GM12878 (cell line): Measurements from ENCODE around the gene CISTR. TPM values are rescaled to one million over a fixed set of nuclear protein-coding genes. Genes with fewer than 3 reads are reported as not detected.

Experiments
- ATAC-seq: fragments of 200-7000 bp; cut with Tn5 transposase; 3 replicates; pipeline ENCODE4 v1.9.1; 2020; ENCODE audit warnings: mild to moderate bottlenecking, moderate library complexity
- BruUV-seq: library from RNA; stranded (reverse); fragments of 400-500 nt; replicated peaks from 2 replicates; lab custom pipeline; 2021; lab: Mats Ljungman, UMichigan
- CTCF ChIA-PET: fragments of 300-600 bp; sonication (Branson Sonifier 250); formaldehyde crosslinking; extraction: SDS; loops from one replicate; lab custom pipeline; 2021; ENCODE audit warnings: inconsistent platforms; lab: Yijun Ruan, JAX
- POLR2A ChIA-PET: fragments of 350-600 bp; formaldehyde crosslinking; extraction: SDS; loops from one replicate; lab custom pipeline; 2021; ENCODE audit warnings: inconsistent platforms; lab: Charles Lee
- RAD21 ChIA-PET: fragments of 300-600 bp; sonication (Branson Sonifier 250); formaldehyde crosslinking; loops from one replicate; lab custom pipeline; 2023; ENCODE audit warnings: antibody characterized with exemption; ENCODE audit not compliant: unreplicated experiment; lab: Charles Lee
- SMC1A ChIA-PET: fragments of 300-600 bp; sonication (Branson Sonifier 250); formaldehyde crosslinking; loops from one replicate; lab custom pipeline; 2023; ENCODE audit not compliant: unreplicated experiment, uncharacterized antibody; lab: Charles Lee
- DNase-seq: peaks from one replicate; pipeline ENCODE4 v3.0.0-alpha.2; 2011; ENCODE audit warnings: low read depth, low spot score
- FAIRE-seq: peaks from 3 replicates; lab custom pipeline; 2011; peaks lifted over from hg19 to GRCh38; lab: Jason Lieb, UNC
- H2AFZ ChIP-seq: 2 replicates; pipeline ENCODE4 v1.6.0; 2011; ENCODE audit warnings: low read depth, low read length, control low read depth; ENCODE audit not compliant: control insufficient read depth
- H3K27ac ChIP-seq: 2 replicates; pipeline ENCODE4 v1.5.1; 2011; ENCODE audit warnings: control low read depth; ENCODE audit not compliant: control insufficient read depth, insufficient read depth
- H3K27me3 ChIP-seq, 2 experiments: replicated peaks in 1 of 2; 2 replicates each; pipeline versions ENCODE4 v1.6.0 to v1.6.1; 2011; ENCODE audit warnings: low read length in 1 of 2; ENCODE audit not compliant: control insufficient read depth in 2 of 2, insufficient read depth in 2 of 2
- H3K36me3 ChIP-seq, 2 experiments: 2 replicates each; pipeline ENCODE4 v1.5.1; 2011; ENCODE audit warnings: low read length in 1 of 2; ENCODE audit not compliant: control insufficient read depth in 2 of 2, insufficient read depth in 2 of 2
- H3K4me1 ChIP-seq: 2 replicates; pipeline ENCODE4 v1.6.1; 2011; ENCODE audit warnings: mild to moderate bottlenecking, low read length, moderate library complexity, mixed read lengths; ENCODE audit not compliant: control insufficient read depth, insufficient read depth
- H3K4me2 ChIP-seq: 2 replicates; pipeline ENCODE4 v1.6.0; 2011; ENCODE audit warnings: control low read depth; ENCODE audit not compliant: control insufficient read depth, insufficient read depth
- H3K4me3 ChIP-seq: fragments of 200-600 bp; sonication (generic); 2 replicates; pipeline ENCODE4 v1.5.1; 2016
- H3K79me2 ChIP-seq: 2 replicates; pipeline ENCODE4 v1.6.0; 2011; ENCODE audit warnings: low read length; ENCODE audit not compliant: control insufficient read depth, insufficient read depth
- H3K9ac ChIP-seq: 2 replicates; pipeline ENCODE4 v1.8.0; 2011; ENCODE audit warnings: low read length, control low read depth, mixed read lengths; ENCODE audit not compliant: control insufficient read depth, insufficient read depth
- H3K9me3 ChIP-seq: replicated peaks from 3 replicates; pipeline ENCODE4 v1.5.1; 2011; ENCODE audit warnings: mild to moderate bottlenecking, low read length; ENCODE audit not compliant: control insufficient read depth, insufficient read depth
- H4K20me1 ChIP-seq: 2 replicates; pipeline ENCODE4 v1.6.0; 2011; ENCODE audit not compliant: control insufficient read depth, insufficient read depth
- SUPT20H ChIP-seq: IDR thresholded peaks from 2 replicates; pipeline ENCODE4 v1.6.1; 2011; ENCODE audit warnings: low read depth, mild to moderate bottlenecking, low read length, moderate library complexity, borderline replicate concordance; ENCODE audit not compliant: control insufficient read depth
- WGBS: methylation state at CpG from one replicate; pipeline ENCODE4 v1.1.6; 2016; ENCODE audit warnings: low lambda C conversion rate; ENCODE audit not compliant: insufficient replicate concordance, insufficient coverage; ENCODE audit errors: missing lambda C conversion rate; 5-methylcytosine and 5-hydroxymethylcytosine counted together
- in situ Hi-C: fragments of 300-500 bp; cut with MboI; formaldehyde crosslinking; loops from 9 replicates; pipeline ENCODE4 v1.14.3; 2018; ENCODE audit warnings: mixed read lengths
- intact Hi-C: fragments of 100-400 bp; cut with micrococcal nuclease; formaldehyde crosslinking; loops from one replicate; pipeline ENCODE4 v1.14.2; 2022; ENCODE audit not compliant: unreplicated experiment
- polyA plus RNA-seq, 11 experiments: library from polyadenylated mRNA; depleted of rRNA in 4 of 11; unstranded in 6 of 11; stranded (reverse) in 5 of 11; fragments of >200 nt; fragmentation: Nextera tagmentation in 4 of 11; fragmentation: Illumina TruSeq in 1 of 11; extraction: Ambion mirVana in 4 of 11; extraction: Trizol in 1 of 11; gene quantifications; 1 replicate in 1 of 11; 2 replicates in 10 of 11; pipeline versions ENCODE4 v1.2.1 to v1.2.3, GENCODE V29; 2011 to 2016; ENCODE audit warnings: inconsistent platforms in 2 of 11, missing spikeins in 2 of 11, low read depth in 1 of 11
- total RNA-seq, 4 experiments: library from RNA; depleted of rRNA in 3 of 4; stranded (reverse); fragments of >200 nt in 3 of 4; fragmentation: Illumina TruSeq in 1 of 4; extraction: Trizol in 1 of 4; gene quantifications; 2 replicates each; pipeline versions ENCODE4 v1.2.1 to v1.2.3, GENCODE V29; 2013 to 2021
- TF ChIP-seq, protein P1 (sequence below): IDR thresholded peaks from 2 replicates; pipeline ENCODE4 v1.6.1; 2012; ENCODE audit warnings: low read depth, low read length, improper control_type of control experiment

CISTR gene
- total and polyA plus RNA-seq, 10 of the 15 experiments (the other 5 are each of a cell fraction or from before 2014, with no cell fraction given), result 0.26 TPM; not detected in 9

DNA sequence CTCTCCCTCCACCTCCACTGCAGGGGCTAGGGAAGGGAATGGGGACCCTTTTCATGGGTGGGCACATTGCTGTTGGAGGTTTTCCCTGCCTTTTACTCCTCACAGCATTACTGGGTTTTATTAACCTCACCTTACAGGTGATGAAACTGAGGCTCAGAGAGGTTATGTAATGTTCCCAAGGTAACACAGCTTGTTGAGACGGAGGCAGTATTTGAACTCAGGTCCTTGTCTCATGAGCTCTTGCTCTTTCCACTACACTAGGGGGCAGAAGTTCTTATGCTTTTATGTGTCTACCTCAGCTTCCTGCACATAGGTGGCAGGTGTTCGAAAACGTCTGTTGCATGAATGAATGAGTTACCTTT is 11.7 kb downstream of the CISTR start:
- Histone ChIP-seq H3K9ac (no peak overlapping the region), H3K4me3 (no peak overlapping the region), H3K27ac (no peak overlapping the region), H3K79me2 (no peaks in the 10 kb centered on the region), H3K27me3 (peaks cover 18 to 37% of the 10 kb centered on the region in 2 experiments), H3K36me3 (no peaks in the 10 kb centered on the region), H3K4me1 (peaks cover 4% of the 10 kb centered on the region), H3K4me2 (no peak overlapping the region), H3K9me3 (no peaks in the 10 kb centered on the region), H4K20me1 (no peaks in the 10 kb centered on the region), H2AFZ (no peak overlapping the region)
- SMC1A ChIA-PET, result interaction anchor here (1.0 to 9.8 kb wide), 3 partner anchors 10 to 37 kb away, joined by 4 to 128 read pairs (median 112); partner anchors contain the start of gene CALCOCO1
- RAD21 ChIA-PET, result interaction anchor here (1.1 kb wide), 1 partner anchor 38 kb away, joined by 5 read pairs; no protein-coding TSS in a partner anchor
- DNase-seq (no peak), ATAC-seq (no peak), FAIRE-seq (peak; percentile 64)
- WGBS, result 47% methylated on average over 3 of the region's 3 CpGs
- CTCF ChIA-PET, result interaction anchor here (0.9 to 10.2 kb wide), 5 partner anchors 11 to 197 kb away, joined by 3 to 459 read pairs (median 6); partner anchors contain the start of gene CALCOCO1
- no TSS peak for BruUV-seq
- TF ChIP-seq, protein P1, sequence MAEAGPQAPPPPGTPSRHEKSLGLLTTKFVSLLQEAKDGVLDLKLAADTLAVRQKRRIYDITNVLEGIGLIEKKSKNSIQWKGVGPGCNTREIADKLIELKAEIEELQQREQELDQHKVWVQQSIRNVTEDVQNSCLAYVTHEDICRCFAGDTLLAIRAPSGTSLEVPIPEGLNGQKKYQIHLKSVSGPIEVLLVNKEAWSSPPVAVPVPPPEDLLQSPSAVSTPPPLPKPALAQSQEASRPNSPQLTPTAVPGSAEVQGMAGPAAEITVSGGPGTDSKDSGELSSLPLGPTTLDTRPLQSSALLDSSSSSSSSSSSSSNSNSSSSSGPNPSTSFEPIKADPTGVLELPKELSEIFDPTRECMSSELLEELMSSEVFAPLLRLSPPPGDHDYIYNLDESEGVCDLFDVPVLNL, result no peak
- no peak for TF ChIP-seq SUPT20H
- intact Hi-C loops (no loop called here), in situ Hi-C loops (loop anchor here (5.0 kb wide), 2 partner anchors 38 to 198 kb away; no protein-coding TSS in a partner anchor)
- POLR2A ChIA-PET, result interaction anchor here (0.9 kb wide), 1 partner anchor 12 kb away, joined by 5 read pairs; no protein-coding TSS in a partner anchor
